HT1080 (cell line): ENCODE results near the gene C12orf54. TPM values are rescaled to one million over a fixed set of nuclear protein-coding genes. Genes with fewer than 3 reads are reported as not detected.
"Not testable (repeated sequence)": the region's sequence is repeated elsewhere in the genome, so short reads cannot be mapped to it uniquely, and the experiment has no call there.

ENCODE experiments used
- DNase-seq: peaks from one replicate; pipeline ENCODE4 v3.0.0-alpha.2; 2015; ENCODE audit warnings: low read depth
- total RNA-seq: library from RNA; depleted of rRNA; stranded (reverse); fragments of >200 nt; shearing (Covaris generic); gene quantifications from 2 replicates; pipeline ENCODE4 v1.2.3, GENCODE V29; 2014; rRNA removed

The C12orf54 gene
- total RNA-seq, 1 experiment from 2014 or later, result not detected

DNA sequence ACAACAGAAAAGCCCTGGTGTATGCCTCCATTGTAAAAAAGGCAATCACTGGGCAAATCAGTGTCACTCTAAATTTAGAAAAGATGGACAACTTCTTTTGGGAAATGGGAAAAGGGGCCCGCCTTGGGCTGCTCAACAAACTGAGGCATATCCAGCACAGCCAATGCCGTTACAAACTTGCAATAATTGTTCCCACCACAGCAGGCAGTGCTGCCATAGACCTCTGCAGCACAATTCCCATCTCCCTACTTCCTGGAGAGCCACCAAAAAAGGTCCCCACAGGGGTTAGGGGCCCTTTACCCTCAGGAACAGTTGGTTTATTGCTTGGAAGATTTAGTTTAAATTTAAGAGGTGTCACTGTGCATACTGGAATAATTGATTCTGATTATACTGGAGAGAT lies 26.7 kb downstream of the C12orf54 start:
- DNase-seq, result no peak

- no peak for DNase-seq
Observed at GRCh38 chr12:48510111-48510510, 27.8 kb downstream of the C12orf54 start.

DNA sequence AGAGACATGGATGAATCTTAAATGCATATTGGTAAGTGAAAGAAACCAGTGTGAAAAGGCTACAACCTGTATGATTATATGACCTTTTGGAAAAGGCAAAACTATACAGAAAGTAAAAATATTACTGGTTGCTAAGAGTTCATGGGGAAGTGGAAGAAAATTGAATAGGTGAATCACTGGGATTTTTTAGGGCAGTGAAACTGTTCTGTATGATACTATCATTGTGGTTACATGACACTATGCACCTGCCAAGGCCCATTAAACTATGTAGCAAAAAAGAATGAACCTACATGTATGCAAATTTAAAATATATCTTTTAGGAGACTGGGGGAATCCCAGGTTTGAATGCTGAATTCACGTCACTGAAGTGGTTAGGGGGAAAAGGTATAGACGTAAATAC lies 30.6 kb downstream of the C12orf54 start:
- no peak for DNase-seq

- DNase-seq, result no peak
Observed at GRCh38 chr12:48514728-48515127, 32.4 kb downstream of the C12orf54 start.

GRCh38 chr12:48520381-48520780 lies 38.1 kb downstream of the C12orf54 start:
- not testable (repeated sequence) for DNase-seq

- no peak for DNase-seq
Observed at GRCh38 chr12:48525332-48525731, 43.0 kb downstream of the C12orf54 start, which contains the start of gene OR8S1. OR8S1 (plus strand) TSS chr12:48525632; CDS start chr12:48525632, 0 bp downstream.

GRCh38 chr12:48527891-48528670 lies 45.8 kb downstream of the C12orf54 start:
- DNase-seq, result no peak

GRCh38 chr12:48532601-48533000 lies 50.3 kb downstream of the C12orf54 start:
- DNase-seq, result no peak

GRCh38 chr12:48536602-48537001 lies 54.3 kb downstream of the C12orf54 start:
- no peak for DNase-seq

GRCh38 chr12:48542300-48542928 lies 60.1 kb downstream of the C12orf54 start:
- peak; percentile 34 for DNase-seq

GRCh38 chr12:48545833-48546469 lies 63.7 kb downstream of the C12orf54 start:
- no peak for DNase-seq

Other genes starting within 250 kb of the C12orf54 start
- gene ZNF641, start 131.6 kb upstream of the C12orf54 start, total RNA-seq, result 3.9 and 5.4 TPM in 2 replicates
- gene ANP32D, start 9.9 kb upstream of the C12orf54 start, total RNA-seq, result not detected in 2 replicates
- gene OR8S1, start 43.1 kb downstream of the C12orf54 start, total RNA-seq, result not detected in 2 replicates
- 0.13 TPM in 1 of 2 replicates, not detected in the other for gene LALBA, start 87.5 kb downstream of the C12orf54 start, total RNA-seq
- 54.1 and 55.0 TPM in 2 replicates for gene KANSL2, start 199.7 kb downstream of the C12orf54 start, total RNA-seq
- gene CCNT1, start 234.2 kb downstream of the C12orf54 start, total RNA-seq, result 33.6 and 45.5 TPM in 2 replicates